Ishikawa (cell line): ENCODE measurements around the gene TLR4.

ENCODE experiments used
- CEBPB ChIP-seq: IDR thresholded peaks from 2 replicates; pipeline ENCODE4 v1.6.1; 2012
- CREB1 ChIP-seq: IDR thresholded peaks from 2 replicates; pipeline ENCODE4 v1.6.1; 2012; ENCODE audit warnings: low read depth
- EGR1 ChIP-seq: IDR thresholded peaks from 2 replicates; pipeline ENCODE4 v1.6.1; 2012
- EP300 ChIP-seq: IDR thresholded peaks from 2 replicates; pipeline ENCODE4 v1.6.1; 2012; ENCODE audit warnings: borderline replicate concordance
- FOXM1 ChIP-seq: IDR thresholded peaks from 2 replicates; pipeline ENCODE4 v1.6.1; 2012; ENCODE audit warnings: low read depth, borderline replicate concordance
- NFIC ChIP-seq: IDR thresholded peaks from 2 replicates; pipeline ENCODE4 v1.6.1; 2012
- RAD21 ChIP-seq: IDR thresholded peaks from 2 replicates; pipeline ENCODE4 v1.6.1; 2012; ENCODE audit warnings: low read depth
- TAF1 ChIP-seq: IDR thresholded peaks from 2 replicates; pipeline ENCODE4 v1.6.1; 2012; ENCODE audit warnings: low read depth, mild to moderate bottlenecking
- TCF12 ChIP-seq: IDR thresholded peaks from 2 replicates; pipeline ENCODE4 v1.6.1; 2012; ENCODE audit warnings: low read depth
- TEAD4 ChIP-seq: IDR thresholded peaks from 2 replicates; pipeline ENCODE4 v1.6.1; 2012
- YY1 ChIP-seq: IDR thresholded peaks from 2 replicates; pipeline ENCODE4 v1.6.1; 2012; ENCODE audit warnings: low read depth
- ZBTB7A ChIP-seq: IDR thresholded peaks from 2 replicates; pipeline ENCODE4 v1.6.1; 2012; ENCODE audit warnings: low read depth
- TF ChIP-seq, protein P1 (sequence below): IDR thresholded peaks from 2 replicates; pipeline ENCODE4 v1.6.1; 2012; ENCODE audit warnings: low read depth, mild to moderate bottlenecking
- TF ChIP-seq, protein P2 (sequence below): IDR thresholded peaks from 2 replicates; pipeline ENCODE4 v1.6.1; 2012
- TF ChIP-seq, protein P3 (sequence below): IDR thresholded peaks from 2 replicates; pipeline ENCODE4 v1.6.1; 2012

The TLR4 gene

DNA sequence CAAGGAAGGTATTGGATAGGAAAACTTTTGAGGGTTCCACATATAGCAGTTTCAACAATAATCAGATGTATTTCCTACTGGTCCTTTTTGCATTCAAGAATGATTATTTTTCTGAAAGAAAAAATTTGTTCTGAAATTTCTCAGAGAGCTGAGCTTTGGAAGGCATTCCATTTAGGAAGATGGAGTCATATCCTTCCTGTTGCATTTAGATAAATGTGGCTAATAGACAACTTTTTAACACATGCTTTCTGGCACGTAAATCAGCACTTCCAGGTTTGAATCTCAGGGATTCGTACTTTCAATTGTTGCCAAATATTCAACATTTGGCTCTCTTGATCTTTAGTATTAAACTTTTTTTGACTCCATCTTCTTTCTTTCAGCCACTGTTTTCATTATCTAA is 24.8 kb upstream of the TLR4 start:
- TF ChIP-seq FOXM1 (no peak), CREB1 (no peak), CEBPB (no peak), RAD21 (no peak), EGR1 (no peak), ZBTB7A (no peak), TAF1 (no peak), TCF12 (no peak), TEAD4 (no peak), EP300 (no peak)
- TF ChIP-seq, protein P1, sequence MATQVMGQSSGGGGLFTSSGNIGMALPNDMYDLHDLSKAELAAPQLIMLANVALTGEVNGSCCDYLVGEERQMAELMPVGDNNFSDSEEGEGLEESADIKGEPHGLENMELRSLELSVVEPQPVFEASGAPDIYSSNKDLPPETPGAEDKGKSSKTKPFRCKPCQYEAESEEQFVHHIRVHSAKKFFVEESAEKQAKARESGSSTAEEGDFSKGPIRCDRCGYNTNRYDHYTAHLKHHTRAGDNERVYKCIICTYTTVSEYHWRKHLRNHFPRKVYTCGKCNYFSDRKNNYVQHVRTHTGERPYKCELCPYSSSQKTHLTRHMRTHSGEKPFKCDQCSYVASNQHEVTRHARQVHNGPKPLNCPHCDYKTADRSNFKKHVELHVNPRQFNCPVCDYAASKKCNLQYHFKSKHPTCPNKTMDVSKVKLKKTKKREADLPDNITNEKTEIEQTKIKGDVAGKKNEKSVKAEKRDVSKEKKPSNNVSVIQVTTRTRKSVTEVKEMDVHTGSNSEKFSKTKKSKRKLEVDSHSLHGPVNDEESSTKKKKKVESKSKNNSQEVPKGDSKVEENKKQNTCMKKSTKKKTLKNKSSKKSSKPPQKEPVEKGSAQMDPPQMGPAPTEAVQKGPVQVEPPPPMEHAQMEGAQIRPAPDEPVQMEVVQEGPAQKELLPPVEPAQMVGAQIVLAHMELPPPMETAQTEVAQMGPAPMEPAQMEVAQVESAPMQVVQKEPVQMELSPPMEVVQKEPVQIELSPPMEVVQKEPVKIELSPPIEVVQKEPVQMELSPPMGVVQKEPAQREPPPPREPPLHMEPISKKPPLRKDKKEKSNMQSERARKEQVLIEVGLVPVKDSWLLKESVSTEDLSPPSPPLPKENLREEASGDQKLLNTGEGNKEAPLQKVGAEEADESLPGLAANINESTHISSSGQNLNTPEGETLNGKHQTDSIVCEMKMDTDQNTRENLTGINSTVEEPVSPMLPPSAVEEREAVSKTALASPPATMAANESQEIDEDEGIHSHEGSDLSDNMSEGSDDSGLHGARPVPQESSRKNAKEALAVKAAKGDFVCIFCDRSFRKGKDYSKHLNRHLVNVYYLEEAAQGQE = no peak
- TF ChIP-seq, protein P2, sequence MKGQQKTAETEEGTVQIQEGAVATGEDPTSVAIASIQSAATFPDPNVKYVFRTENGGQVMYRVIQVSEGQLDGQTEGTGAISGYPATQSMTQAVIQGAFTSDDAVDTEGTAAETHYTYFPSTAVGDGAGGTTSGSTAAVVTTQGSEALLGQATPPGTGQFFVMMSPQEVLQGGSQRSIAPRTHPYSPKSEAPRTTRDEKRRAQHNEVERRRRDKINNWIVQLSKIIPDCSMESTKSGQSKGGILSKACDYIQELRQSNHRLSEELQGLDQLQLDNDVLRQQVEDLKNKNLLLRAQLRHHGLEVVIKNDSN = no peak
- TF ChIP-seq, protein P3, sequence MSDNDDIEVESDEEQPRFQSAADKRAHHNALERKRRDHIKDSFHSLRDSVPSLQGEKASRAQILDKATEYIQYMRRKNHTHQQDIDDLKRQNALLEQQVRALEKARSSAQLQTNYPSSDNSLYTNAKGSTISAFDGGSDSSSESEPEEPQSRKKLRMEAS = no peak

DNA sequence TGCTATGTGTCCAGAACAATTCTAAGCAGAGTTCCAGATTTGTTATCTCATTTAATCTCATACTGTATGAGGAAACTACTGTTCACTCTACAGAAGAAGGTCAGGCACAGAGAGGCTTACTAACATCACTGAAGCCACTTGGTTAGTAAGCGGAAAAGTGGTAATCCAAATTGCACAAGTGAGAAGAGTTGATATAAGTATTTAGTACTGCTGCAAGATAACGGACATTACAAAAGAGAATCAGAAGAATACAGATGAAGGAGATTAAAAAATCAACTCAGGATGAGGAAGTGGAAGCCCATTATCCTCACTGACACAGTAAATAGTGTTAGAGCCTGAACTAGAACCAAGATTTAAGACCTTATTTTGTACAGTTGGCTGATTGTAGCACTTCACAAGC is 22.3 kb upstream of the TLR4 start:
- TF ChIP-seq TEAD4 (no peak), EP300 (no peak), TAF1 (no peak), TCF12 (no peak), ZBTB7A (no peak), NFIC (no peak), YY1 (no peak), EGR1 (no peak), CEBPB (no peak)
- TF ChIP-seq, protein P3 = no peak
- TF ChIP-seq, protein P2 = no peak

DNA sequence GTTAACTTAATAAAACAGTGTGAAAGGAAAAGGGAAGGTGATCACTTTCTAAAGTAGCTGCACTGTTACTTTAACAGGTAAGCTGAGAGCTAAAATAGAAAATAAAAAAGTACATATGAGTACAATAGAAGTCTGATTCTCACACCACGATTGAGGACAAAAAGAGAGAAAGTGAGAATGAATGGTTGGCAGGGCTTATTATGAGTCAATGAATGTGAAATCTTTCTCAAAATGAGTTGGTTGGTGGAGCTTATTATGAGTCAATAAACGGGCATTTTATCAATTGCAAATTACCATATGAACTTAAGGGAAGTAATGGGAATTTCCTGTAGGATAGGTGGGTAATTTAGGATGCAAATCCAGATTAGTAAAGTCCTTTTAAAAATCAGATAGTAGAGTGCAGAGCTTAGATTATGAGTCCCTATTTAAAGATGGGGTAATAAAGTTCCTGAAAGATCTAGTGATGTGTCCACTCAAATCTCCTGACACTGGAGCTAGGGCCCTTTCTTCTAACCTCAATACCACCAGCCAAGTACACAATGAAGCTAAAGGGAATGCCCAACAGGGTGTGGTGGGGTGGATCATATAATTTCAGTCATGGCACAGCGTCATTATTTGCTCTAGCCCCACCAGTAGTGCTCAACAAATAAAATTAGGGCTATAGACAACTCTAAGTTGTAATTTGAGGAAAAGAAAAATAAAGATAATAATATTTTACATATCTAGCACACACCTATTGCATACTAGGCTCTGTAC is 21.1 kb upstream of the TLR4 start:
- TF ChIP-seq CREB1 (no peak), TEAD4 (no peak), ZBTB7A (no peak), YY1 (no peak), RAD21 (no peak)
- TF ChIP-seq, protein P3 = no peak

DNA sequence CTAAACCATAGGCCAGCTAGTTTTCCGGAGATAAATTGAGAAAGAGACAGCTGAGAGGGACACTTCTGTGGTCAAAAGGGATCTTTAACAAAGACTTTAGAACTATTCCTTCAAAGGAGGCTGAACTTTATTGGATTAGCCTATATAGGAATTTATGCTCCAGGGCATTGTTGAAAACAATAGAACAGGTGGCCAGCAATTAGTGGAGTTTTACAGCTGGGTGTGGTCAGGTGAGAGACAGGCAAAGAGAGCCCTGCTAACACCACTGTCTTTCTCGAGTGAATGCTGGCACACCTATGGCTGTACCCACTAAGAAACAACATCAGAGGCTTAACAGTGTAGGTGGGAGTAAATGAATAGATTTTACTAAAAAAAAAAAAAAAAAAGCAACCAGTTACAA is 16.7 kb upstream of the TLR4 start:
- no peak for TF ChIP-seq NFIC
- TF ChIP-seq FOXM1 = no peak
- no peak for TF ChIP-seq YY1
- TF ChIP-seq RAD21 = no peak
- no peak for TF ChIP-seq EGR1
- no peak for TF ChIP-seq TAF1
- TF ChIP-seq, protein P1 = no peak
- TF ChIP-seq CEBPB = no peak
- TF ChIP-seq TEAD4 = no peak
- no peak for TF ChIP-seq CREB1
- TF ChIP-seq ZBTB7A = no peak
- TF ChIP-seq, protein P3 = no peak
- no peak for TF ChIP-seq TCF12
- TF ChIP-seq, protein P2 = no peak
- TF ChIP-seq EP300 = no peak

DNA sequence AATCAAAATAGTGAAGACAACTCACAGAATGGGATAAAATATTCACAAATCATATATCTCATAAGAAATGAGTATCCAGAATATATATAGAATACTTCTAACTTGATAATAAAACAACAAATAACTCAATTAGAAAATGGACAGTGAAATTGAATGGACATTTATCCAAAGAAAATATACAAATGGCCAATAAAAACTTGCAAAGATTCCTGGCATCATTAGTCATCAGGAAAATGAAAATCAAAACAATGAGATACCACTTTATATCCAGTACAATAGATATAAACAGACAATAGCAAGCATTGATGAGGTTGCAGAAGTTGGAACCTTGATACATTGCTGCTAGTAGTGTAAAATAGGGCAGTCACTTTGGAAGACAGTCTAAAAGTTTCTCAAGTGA is 12.8 kb upstream of the TLR4 start:
- TF ChIP-seq YY1 (no peak), TEAD4 (no peak), TCF12 (no peak), CEBPB (no peak), EP300 (no peak), FOXM1 (no peak), CREB1 (no peak), TAF1 (no peak)
- TF ChIP-seq, protein P1 = no peak
- TF ChIP-seq, protein P2 = no peak
- TF ChIP-seq, protein P3 = no peak
